Trophoblast cell (in vitro differentiated cells and primary cell): ENCODE results near the gene PCK2.

ENCODE experiments used
- DNase-seq, 2 donors: peaks; one replicate each; pipeline ENCODE4 v3.0.0-alpha.2; 2016
- H2AFZ ChIP-seq: 2 replicates; pipeline ENCODE4 v1.6.1; 2013; ENCODE audit warnings: low read length, moderate library complexity, mild to moderate bottlenecking; ENCODE audit not compliant: insufficient read depth, poor library complexity
- H2AK5ac ChIP-seq: 2 replicates; pipeline ENCODE4 v1.6.1; 2013; ENCODE audit warnings: mild to moderate bottlenecking, low read length
- H2BK120ac ChIP-seq: 2 replicates; pipeline ENCODE4 v1.6.1; 2013; ENCODE audit warnings: low read length, mild to moderate bottlenecking, moderate library complexity; ENCODE audit not compliant: insufficient read depth, poor library complexity
- H2BK12ac ChIP-seq: 2 replicates; pipeline ENCODE4 v1.6.1; 2013; ENCODE audit warnings: mild to moderate bottlenecking, low read length, moderate library complexity
- H2BK5ac ChIP-seq: 2 replicates; pipeline ENCODE4 v1.6.1; 2013; ENCODE audit warnings: low read length, low read depth, moderate library complexity, mild to moderate bottlenecking; ENCODE audit not compliant: poor library complexity
- H3K14ac ChIP-seq: 2 replicates; pipeline ENCODE4 v1.6.1; 2013; ENCODE audit warnings: mild to moderate bottlenecking, low read length
- H3K18ac ChIP-seq: 2 replicates; pipeline ENCODE4 v1.6.1; 2013; ENCODE audit warnings: mild to moderate bottlenecking, low read length
- H3K23ac ChIP-seq: 2 replicates; pipeline ENCODE4 v1.6.1; 2013; ENCODE audit warnings: low read length
- H3K27ac ChIP-seq: 2 replicates; pipeline ENCODE4 v1.5.1; 2013; ENCODE audit warnings: low read depth, mild to moderate bottlenecking, inconsistent platforms, low read length, moderate library complexity
- H3K27me3 ChIP-seq: 2 replicates; pipeline ENCODE4 v1.6.1; 2013; ENCODE audit warnings: inconsistent platforms, mild to moderate bottlenecking, low read length, moderate library complexity; ENCODE audit not compliant: insufficient read depth
- H3K36me3 ChIP-seq, 2 experiments: 1 replicate in 1 of 2; 2 replicates in 1 of 2; pipeline ENCODE4 v1.6.1; 2013; ENCODE audit warnings: low read length in 2 of 2, mild to moderate bottlenecking in 2 of 2, moderate library complexity in 1 of 2; ENCODE audit not compliant: insufficient read depth in 2 of 2, control insufficient read depth in 1 of 2
- H3K4ac ChIP-seq: 2 replicates; pipeline ENCODE4 v1.6.1; 2013; ENCODE audit warnings: low read depth, mild to moderate bottlenecking, low read length, moderate library complexity
- H3K4me1 ChIP-seq, 2 experiments: 1 replicate in 1 of 2; 2 replicates in 1 of 2; pipeline ENCODE4 v1.6.1; 2013; ENCODE audit warnings: low read length in 2 of 2, mild to moderate bottlenecking in 2 of 2, moderate library complexity in 1 of 2; ENCODE audit not compliant: insufficient read depth in 2 of 2, control insufficient read depth in 1 of 2
- H3K4me2 ChIP-seq: 2 replicates; pipeline ENCODE4 v1.6.1; 2013; ENCODE audit warnings: inconsistent platforms, mild to moderate bottlenecking, low read length, moderate library complexity
- H3K4me3 ChIP-seq: 2 replicates; pipeline ENCODE4 v1.5.1; 2013; ENCODE audit warnings: mild to moderate bottlenecking, low read depth, low read length, inconsistent platforms
- H3K79me1 ChIP-seq: one replicate; pipeline ENCODE4 v1.6.1; 2013; ENCODE audit warnings: low read length
- H3K79me2 ChIP-seq: 2 replicates; pipeline ENCODE4 v1.6.1; 2013; ENCODE audit warnings: low read length, mild to moderate bottlenecking; ENCODE audit not compliant: control insufficient read depth, insufficient read depth, poor library complexity
- H3K9ac ChIP-seq: 2 replicates; pipeline ENCODE4 v1.6.1; 2013; ENCODE audit warnings: mild to moderate bottlenecking, low read length
- H3K9me3 ChIP-seq: 2 replicates; pipeline ENCODE4 v1.6.1; 2013; ENCODE audit warnings: low read depth, mild to moderate bottlenecking, control low read depth, inconsistent platforms, low read length; ENCODE audit not compliant: insufficient read depth
- H4K12ac ChIP-seq: 2 replicates; pipeline ENCODE4 v1.6.1; 2013; ENCODE audit warnings: low read depth, mild to moderate bottlenecking, low read length, moderate library complexity
- H4K8ac ChIP-seq: 2 replicates; pipeline ENCODE4 v1.6.1; 2013; ENCODE audit warnings: low read depth, mild to moderate bottlenecking, low read length, moderate library complexity
- H4K91ac ChIP-seq: one replicate; pipeline ENCODE4 v1.6.1; 2013; ENCODE audit warnings: low read depth, mild to moderate bottlenecking, low read length, moderate library complexity
- WGBS: extraction: QIAGEN DNeasy Blood & Tissue Kit; methylation state at CpG from one replicate; pipeline ENCODE4 v1.1.7; 2013; ENCODE audit warnings: missing lambda C conversion rate; ENCODE audit not compliant: insufficient read length, insufficient coverage; ENCODE audit errors: extremely low coverage; 5-methylcytosine and 5-hydroxymethylcytosine counted together

PCK2 gene

GRCh38 chr14:24071144-24071697, 22.9 kb upstream of the PCK2 start, which contains the start of gene CPNE6:
Gene CPNE6 (plus strand): TSS chr14:24071562. CDS start chr14:24072937, 1,375 bp downstream.
- no CpG with 5 or more reads among the region's 19 CpGs for WGBS
- H3K36me3 ChIP-seq: no peaks in the 10 kb centered on the region
- no peak within 1 kb of the TSS for H4K12ac ChIP-seq
- H2AK5ac ChIP-seq: no peak within 1 kb of the TSS
- no peak within 1 kb of the TSS for H4K8ac ChIP-seq
- H3K4me3 ChIP-seq: no peak within 1 kb of the TSS
- no peak within 1 kb of the TSS for H3K4ac ChIP-seq
- H2BK12ac ChIP-seq: no peak within 1 kb of the TSS
- no peaks in the 10 kb centered on the region for H3K27me3 ChIP-seq
- H3K9me3 ChIP-seq: peaks cover 2% of the 10 kb centered on the region
- H3K27ac ChIP-seq: no peak within 1 kb of the TSS
- H4K91ac ChIP-seq: no peak within 1 kb of the TSS
- no peak within 1 kb of the TSS for H2BK5ac ChIP-seq
- no peaks in the 10 kb centered on the region for H3K79me2 ChIP-seq
- no peak within 1 kb of the TSS for H2AFZ ChIP-seq
- no peak for DNase-seq
- no peak within 1 kb of the TSS for H3K18ac ChIP-seq
- H3K23ac ChIP-seq: no peak within 1 kb of the TSS
- H2BK120ac ChIP-seq: no peak within 1 kb of the TSS
- H3K9ac ChIP-seq: no peak within 1 kb of the TSS
- H3K4me2 ChIP-seq: no peak within 1 kb of the TSS
- H3K14ac ChIP-seq: no peak within 1 kb of the TSS
- H3K4me1 ChIP-seq: no peaks in the 10 kb centered on the region
- no peaks in the 10 kb centered on the region for H3K79me1 ChIP-seq

DNA sequence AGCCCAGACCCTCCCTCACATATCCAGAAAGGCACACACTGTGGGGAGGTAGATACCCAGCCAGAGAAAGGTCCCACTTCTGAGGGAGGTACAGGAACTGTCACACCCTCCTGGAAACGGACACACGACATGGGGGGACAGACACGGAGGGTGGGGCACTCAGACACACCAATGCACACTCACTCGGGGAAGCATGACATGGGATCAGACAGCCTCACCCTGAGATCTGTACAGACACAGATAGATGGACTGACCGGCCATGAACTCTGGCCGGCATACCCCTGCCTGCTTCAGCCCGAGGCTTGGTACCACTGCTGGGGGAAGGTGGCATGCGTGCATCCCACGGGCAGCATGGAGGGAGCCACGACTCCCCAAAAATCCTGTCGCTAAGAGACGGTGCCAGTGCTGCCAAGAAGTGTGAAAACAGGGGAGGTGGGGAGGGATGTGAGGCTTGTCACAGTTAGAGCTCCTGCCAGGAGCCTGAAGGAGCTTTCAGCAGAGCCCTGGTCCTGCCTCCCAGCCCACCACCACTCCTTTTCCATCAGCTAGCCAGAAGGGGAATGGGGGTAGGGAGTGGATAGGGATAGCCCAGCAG, 22.2 kb upstream of the PCK2 start:
- H3K4me1 ChIP-seq: no peaks in the 10 kb centered on the region
- H2BK5ac ChIP-seq: no peak overlapping the region
- H4K91ac ChIP-seq: no peak overlapping the region
- no peak overlapping the region for H4K12ac ChIP-seq
- H3K79me1 ChIP-seq: no peaks in the 10 kb centered on the region
- H3K4me2 ChIP-seq: no peak overlapping the region
- H3K9me3 ChIP-seq: peaks cover 2% of the 10 kb centered on the region
- no peak overlapping the region for H3K4me3 ChIP-seq
- no peak overlapping the region for H2AFZ ChIP-seq
- no peaks in the 10 kb centered on the region for H3K79me2 ChIP-seq
- H2BK12ac ChIP-seq: no peak overlapping the region
- H2AK5ac ChIP-seq: no peak overlapping the region
- H3K14ac ChIP-seq: no peak overlapping the region
- no peak overlapping the region for H3K18ac ChIP-seq
- H3K23ac ChIP-seq: no peak overlapping the region
- no peaks in the 10 kb centered on the region for H3K27me3 ChIP-seq
- no peaks in the 10 kb centered on the region for H3K36me3 ChIP-seq
- H3K27ac ChIP-seq: no peak overlapping the region
- DNase-seq: no peak
- no peak overlapping the region for H3K9ac ChIP-seq
- WGBS: no CpG with 5 or more reads among the region's 12 CpGs
- no peak overlapping the region for H4K8ac ChIP-seq
- no peak overlapping the region for H2BK120ac ChIP-seq
- no peak overlapping the region for H3K4ac ChIP-seq

GRCh38 chr14:24072436-24072835, 21.7 kb upstream of the PCK2 start:
- Histone ChIP-seq H3K18ac (no peak overlapping the region), H3K27me3 (no peaks in the 10 kb centered on the region), H2BK120ac (no peak overlapping the region), H3K79me2 (no peaks in the 10 kb centered on the region), H2BK5ac (no peak overlapping the region), H3K79me1 (no peaks in the 10 kb centered on the region), H3K27ac (no peak overlapping the region), H4K8ac (no peak overlapping the region), H3K9me3 (peaks cover 3% of the 10 kb centered on the region), H2AK5ac (no peak overlapping the region), H4K12ac (no peak overlapping the region), H3K36me3 (no peaks in the 10 kb centered on the region), H3K4me3 (no peak overlapping the region), H3K4me1 (no peaks in the 10 kb centered on the region), H3K14ac (no peak overlapping the region), H3K9ac (no peak overlapping the region), H3K23ac (no peak overlapping the region), H2AFZ (no peak overlapping the region), H3K4ac (no peak overlapping the region), H3K4me2 (no peak overlapping the region), H2BK12ac (no peak overlapping the region), H4K91ac (no peak overlapping the region)
- no CpG with 5 or more reads among the region's 7 CpGs for WGBS
- no peak for DNase-seq

DNA sequence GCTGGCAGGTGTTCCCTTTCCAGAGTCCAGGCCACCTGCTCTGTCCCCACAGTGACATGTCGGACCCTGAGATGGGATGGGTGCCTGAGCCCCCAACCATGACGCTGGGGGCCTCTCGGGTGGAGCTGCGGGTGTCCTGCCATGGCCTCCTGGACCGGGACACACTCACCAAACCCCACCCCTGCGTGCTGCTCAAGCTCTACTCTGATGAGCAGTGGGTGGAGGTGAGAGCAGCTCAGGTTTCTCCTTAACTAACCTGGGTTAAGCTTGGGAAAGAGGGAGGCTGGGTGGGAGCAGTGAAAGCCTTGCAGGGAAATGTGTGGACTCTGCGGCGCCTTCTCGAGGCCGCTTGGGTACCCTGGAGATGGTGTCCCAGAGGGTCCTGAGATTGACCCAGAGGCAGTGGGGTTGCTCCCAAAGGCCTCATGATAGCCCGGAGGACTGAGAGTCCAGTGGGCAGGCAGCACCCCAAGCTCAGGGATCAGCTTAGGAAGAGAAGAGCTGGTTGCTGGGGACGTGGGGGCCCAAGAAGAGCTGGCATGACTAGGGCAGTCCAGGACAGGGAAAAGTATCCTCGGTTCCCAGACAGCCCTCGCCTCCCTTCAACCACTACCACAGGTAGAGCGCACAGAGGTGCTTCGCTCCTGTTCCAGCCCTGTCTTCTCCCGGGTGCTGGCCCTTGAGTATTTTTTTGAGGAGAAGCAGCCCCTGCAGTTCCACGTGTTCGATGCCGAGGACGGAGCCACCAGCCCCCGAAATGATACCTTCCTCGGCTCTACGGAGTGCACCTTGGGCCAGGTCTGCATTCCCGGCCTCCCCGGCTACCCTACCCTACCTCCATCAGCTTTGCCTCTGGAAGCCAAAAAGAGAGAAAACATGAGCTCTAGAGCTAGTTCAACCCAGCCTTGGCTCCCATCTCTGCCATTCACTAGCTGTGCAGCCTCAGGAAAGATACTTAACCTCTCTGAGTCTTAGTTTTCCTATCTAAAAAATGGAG, 20.9 kb upstream of the PCK2 start:
- no peak overlapping the region for H3K4ac ChIP-seq
- H2AK5ac ChIP-seq: no peak overlapping the region
- no peak overlapping the region for H2BK5ac ChIP-seq
- H3K4me3 ChIP-seq: no peak overlapping the region
- H2AFZ ChIP-seq: no peak overlapping the region
- no peak for DNase-seq
- no peaks in the 10 kb centered on the region for H3K27me3 ChIP-seq
- no peaks in the 10 kb centered on the region for H3K36me3 ChIP-seq
- no peak overlapping the region for H2BK12ac ChIP-seq
- H3K79me1 ChIP-seq: no peaks in the 10 kb centered on the region
- no peak overlapping the region for H4K91ac ChIP-seq
- H3K14ac ChIP-seq: no peak overlapping the region
- no CpG with 5 or more reads among the region's 26 CpGs for WGBS
- H3K27ac ChIP-seq: no peak overlapping the region
- no peak overlapping the region for H4K12ac ChIP-seq
- no peak overlapping the region for H2BK120ac ChIP-seq
- no peak overlapping the region for H4K8ac ChIP-seq
- H3K23ac ChIP-seq: no peak overlapping the region
- H3K18ac ChIP-seq: no peak overlapping the region
- no peak overlapping the region for H3K9ac ChIP-seq
- peaks cover 3% of the 10 kb centered on the region for H3K9me3 ChIP-seq
- H3K4me1 ChIP-seq: no peaks in the 10 kb centered on the region
- no peak overlapping the region for H3K4me2 ChIP-seq
- no peaks in the 10 kb centered on the region for H3K79me2 ChIP-seq
